Nephron progenitor cell (in vitro differentiated cells): Measurements from ENCODE around the gene ZNF493.

Experiments used
- DNase-seq: peaks from one replicate; pipeline ENCODE4 v3.0.0; 2021
- H3K27ac Mint-ChIP-seq: 2 replicates; pipeline ENCODE4 v1.8.0; 2021; ENCODE audit warnings: mild to moderate bottlenecking, moderate library complexity, mixed read lengths
- H3K27me3 Mint-ChIP-seq: 2 replicates; pipeline ENCODE4 v1.8.0; 2021; ENCODE audit warnings: mild to moderate bottlenecking, low read depth, mixed read lengths; ENCODE audit not compliant: poor library complexity
- H3K36me3 Mint-ChIP-seq: 2 replicates; pipeline ENCODE4 v1.8.0; 2021; ENCODE audit warnings: low read depth, mixed read lengths
- H3K4me1 Mint-ChIP-seq: 2 replicates; pipeline ENCODE4 v1.8.0; 2021; ENCODE audit warnings: mixed read lengths
- H3K4me3 Mint-ChIP-seq: 2 replicates; pipeline ENCODE4 v1.8.0; 2021; ENCODE audit warnings: mild to moderate bottlenecking, moderate library complexity, mixed read lengths
- H3K9me3 Mint-ChIP-seq: 2 replicates; pipeline ENCODE4 v1.8.0; 2021; ENCODE audit warnings: mild to moderate bottlenecking, moderate library complexity, mixed read lengths
- CTCF ChIP-seq: fragments of 200-600 bp; sonication (generic); IDR thresholded peaks from 2 replicates; pipeline ENCODE4 v1.5.0; 2021; ENCODE audit warnings: antibody characterized with exemption

The ZNF493 gene

GRCh38 chr19:21423057-21424041, 26.4 kb downstream of the ZNF493 start:
- Mint-ChIP-seq H3K9me3 (peaks cover 91% of the 10 kb centered on the region), H3K27ac (no peak overlapping the region), H3K36me3 (peaks cover 87% of the 10 kb centered on the region)

GRCh38 chr19:21430675-21431074, 33.7 kb downstream of the ZNF493 start:
- no peak overlapping the region for H3K4me3 Mint-ChIP-seq
- TF ChIP-seq CTCF = no peak

More at GRCh38 chr19:21423057-21424041, 26.4 kb downstream of the ZNF493 start:
- no peak overlapping the region for H3K4me3 Mint-ChIP-seq
- no peak for DNase-seq
- TF ChIP-seq CTCF = no peak
- H3K4me1 Mint-ChIP-seq = no peaks in the 10 kb centered on the region
- H3K27me3 Mint-ChIP-seq = no peaks in the 10 kb centered on the region

GRCh38 chr19:21432590-21432989, 35.7 kb downstream of the ZNF493 start:
- peaks cover 2% of the 10 kb centered on the region for H3K27me3 Mint-ChIP-seq
- no peak for TF ChIP-seq CTCF
- H3K4me1 Mint-ChIP-seq = no peaks in the 10 kb centered on the region
- no peak overlapping the region for H3K4me3 Mint-ChIP-seq
- no peak for DNase-seq
- peaks cover 11% of the 10 kb centered on the region for H3K36me3 Mint-ChIP-seq
- no peak overlapping the region for H3K27ac Mint-ChIP-seq
- H3K9me3 Mint-ChIP-seq = peaks cover 77% of the 10 kb centered on the region

More at GRCh38 chr19:21430675-21431074, 33.7 kb downstream of the ZNF493 start:
- H3K36me3 Mint-ChIP-seq = peaks cover 19% of the 10 kb centered on the region
- H3K4me1 Mint-ChIP-seq = no peaks in the 10 kb centered on the region
- DNase-seq = no peak
- H3K27me3 Mint-ChIP-seq = no peaks in the 10 kb centered on the region
- no peak overlapping the region for H3K27ac Mint-ChIP-seq
- H3K9me3 Mint-ChIP-seq = peaks cover 78% of the 10 kb centered on the region

GRCh38 chr19:21434516-21434915, 37.6 kb downstream of the ZNF493 start:
- H3K9me3 Mint-ChIP-seq = peaks cover 84% of the 10 kb centered on the region
- no peak overlapping the region for H3K27ac Mint-ChIP-seq
- H3K36me3 Mint-ChIP-seq = peaks cover 19% of the 10 kb centered on the region
- no peaks in the 10 kb centered on the region for H3K4me1 Mint-ChIP-seq
- TF ChIP-seq CTCF = no peak
- H3K4me3 Mint-ChIP-seq = no peak overlapping the region
- H3K27me3 Mint-ChIP-seq = peaks cover 3% of the 10 kb centered on the region
- DNase-seq = no peak

- no peak overlapping the region for H3K27ac Mint-ChIP-seq
- H3K36me3 Mint-ChIP-seq = peaks cover 24% of the 10 kb centered on the region
- H3K27me3 Mint-ChIP-seq = peaks cover 3% of the 10 kb centered on the region
- peaks cover 84% of the 10 kb centered on the region for H3K9me3 Mint-ChIP-seq
- H3K4me1 Mint-ChIP-seq = no peaks in the 10 kb centered on the region
- TF ChIP-seq CTCF = no peak
- no peak for DNase-seq
- no peak overlapping the region for H3K4me3 Mint-ChIP-seq
These were observed 38.1 kb downstream of the ZNF493 start for GRCh38 chr19:21434967-21435544.
